OCI-LY7 (cell line): ENCODE data around the gene UBAP2.

Experiments
- EZH2phosphoT487 ChIP-seq: fragments of 200-600 bp; sonication (generic); IDR thresholded peaks from 2 replicates; pipeline ENCODE4 v1.6.1; 2018; ENCODE audit warnings: low read depth, borderline replicate concordance, mild to moderate bottlenecking, mixed run types, antibody characterized with exemption, low read length, moderate library complexity, mixed read lengths
- TF ChIP-seq, protein P1 (sequence below): fragments of 200-600 bp; sonication (generic); conservative IDR thresholded peaks from 2 replicates; pipeline ENCODE4 v1.5.1; 2014; ENCODE audit warnings: mild to moderate bottlenecking, antibody characterized with exemption, low read length, moderate library complexity, mixed read lengths

- TF ChIP-seq, protein P1, sequence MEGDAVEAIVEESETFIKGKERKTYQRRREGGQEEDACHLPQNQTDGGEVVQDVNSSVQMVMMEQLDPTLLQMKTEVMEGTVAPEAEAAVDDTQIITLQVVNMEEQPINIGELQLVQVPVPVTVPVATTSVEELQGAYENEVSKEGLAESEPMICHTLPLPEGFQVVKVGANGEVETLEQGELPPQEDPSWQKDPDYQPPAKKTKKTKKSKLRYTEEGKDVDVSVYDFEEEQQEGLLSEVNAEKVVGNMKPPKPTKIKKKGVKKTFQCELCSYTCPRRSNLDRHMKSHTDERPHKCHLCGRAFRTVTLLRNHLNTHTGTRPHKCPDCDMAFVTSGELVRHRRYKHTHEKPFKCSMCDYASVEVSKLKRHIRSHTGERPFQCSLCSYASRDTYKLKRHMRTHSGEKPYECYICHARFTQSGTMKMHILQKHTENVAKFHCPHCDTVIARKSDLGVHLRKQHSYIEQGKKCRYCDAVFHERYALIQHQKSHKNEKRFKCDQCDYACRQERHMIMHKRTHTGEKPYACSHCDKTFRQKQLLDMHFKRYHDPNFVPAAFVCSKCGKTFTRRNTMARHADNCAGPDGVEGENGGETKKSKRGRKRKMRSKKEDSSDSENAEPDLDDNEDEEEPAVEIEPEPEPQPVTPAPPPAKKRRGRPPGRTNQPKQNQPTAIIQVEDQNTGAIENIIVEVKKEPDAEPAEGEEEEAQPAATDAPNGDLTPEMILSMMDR, result no peak
- no peak for TF ChIP-seq EZH2phosphoT487
Measured at GRCh38 chr9:33903157-33903780, 145.4 kb downstream of the UBAP2 start.
